ENCODE results near the gene ZDHHC14.

- TF ChIP-seq ZFP30 (CRISPR knock-in tag; IDR thresholded peaks at IDR 0.05), result no peak
- no peak for TF ChIP-seq CREB5 (CRISPR knock-in tag; IDR thresholded peaks at IDR 0.05; ENCODE audit: low read depth)
- TF ChIP-seq OSR1 (CRISPR knock-in tag; IDR thresholded peaks at IDR 0.05), result no peak
- TF ChIP-seq TSHZ2 (CRISPR knock-in tag; IDR thresholded peaks at IDR 0.05), result no peak
- TF ChIP-seq ARNTL (CRISPR knock-in tag; IDR thresholded peaks at IDR 0.05; ENCODE audit: borderline replicate concordance, low read depth), result no peak
- no peak for TF ChIP-seq PATZ1 (CRISPR knock-in tag; IDR thresholded peaks at IDR 0.05; ENCODE audit: borderline replicate concordance)
- no peak for TF ChIP-seq TOX (CRISPR knock-in tag; IDR thresholded peaks at IDR 0.05; ENCODE audit: borderline replicate concordance)
- no peak for TF ChIP-seq GLIS3 (CRISPR knock-in tag; IDR thresholded peaks at IDR 0.05)
Observed at GRCh38 chr6:157335829-157336228, 45.2 kb upstream of the ZDHHC14 start.

Data from SK-N-SH treated with all-trans-retinoic acid at 6 μM for 48 hours (cell line).